SK-N-SH treated with all-trans-retinoic acid at 6 μM for 48 hours (cell line): ENCODE data around the gene HDAC10.

Source experiments
- ATAC-seq: fragments of 200-7000 bp; cut with Tn5 transposase; 3 replicates; pipeline ENCODE4 v1.9.1; 2020; ENCODE audit warnings: mild to moderate bottlenecking, moderate library complexity
- ARNTL ChIP-seq: fragments of 450-650 bp; formaldehyde crosslinking; IDR thresholded peaks from 2 replicates; pipeline ENCODE4 v1.5.0; 2020; ENCODE audit warnings: low read depth, mild to moderate bottlenecking, moderate library complexity, borderline replicate concordance
- BACH2 ChIP-seq: fragments of 250-450 bp; sonication (Bioruptor Pico); IDR thresholded peaks from 2 replicates; pipeline ENCODE4 v1.9.0; 2021; ENCODE audit warnings: mild to moderate bottlenecking, borderline replicate concordance
- CSDC2 ChIP-seq: fragments of 250-450 bp; sonication (Bioruptor Pico); IDR thresholded peaks from 2 replicates; pipeline ENCODE4 v1.5.0; 2020; ENCODE audit warnings: mild to moderate bottlenecking, moderate library complexity
- ESRRG ChIP-seq: fragments of 250-450 bp; sonication (Bioruptor Pico); IDR thresholded peaks from 2 replicates; pipeline ENCODE4 v1.6.1; 2021; ENCODE audit warnings: mild to moderate bottlenecking
- GLIS3 ChIP-seq: fragments of 250-450 bp; sonication (Bioruptor Pico); IDR thresholded peaks from 2 replicates; pipeline ENCODE4 v1.5.0; 2020; ENCODE audit warnings: mild to moderate bottlenecking, moderate library complexity
- ISL1 ChIP-seq: fragments of 250-450 bp; sonication (Bioruptor Pico); IDR thresholded peaks from 2 replicates; pipeline ENCODE4 v2.1.2; 2022; ENCODE audit warnings: mild to moderate bottlenecking, moderate library complexity
- POU6F1 ChIP-seq: fragments of 250-450 bp; sonication (Bioruptor Pico); IDR thresholded peaks from 2 replicates; pipeline ENCODE4 v1.8.0; 2021; ENCODE audit warnings: low read depth, mild to moderate bottlenecking, moderate library complexity, borderline replicate concordance
- PPARA ChIP-seq: fragments of 250-450 bp; sonication (Bioruptor Pico); IDR thresholded peaks from 2 replicates; pipeline ENCODE4 v1.5.0; 2020; ENCODE audit warnings: mild to moderate bottlenecking, borderline replicate concordance
- RARB ChIP-seq: fragments of 250-450 bp; sonication (Bioruptor Pico); IDR thresholded peaks from 2 replicates; pipeline ENCODE4 v1.8.0; 2021; ENCODE audit warnings: mild to moderate bottlenecking, moderate library complexity
- SNAI2 ChIP-seq: fragments of 250-450 bp; sonication (Bioruptor Pico); IDR thresholded peaks from 2 replicates; pipeline ENCODE4 v1.5.0; 2020; ENCODE audit warnings: mild to moderate bottlenecking, moderate library complexity
- TCF4 ChIP-seq: fragments of 250-450 bp; sonication (Bioruptor Pico); IDR thresholded peaks from 2 replicates; pipeline ENCODE4 v1.8.0; 2021; ENCODE audit warnings: mild to moderate bottlenecking, moderate library complexity, borderline replicate concordance
- TOX ChIP-seq: fragments of 250-450 bp; sonication (Bioruptor Pico); IDR thresholded peaks from 2 replicates; pipeline ENCODE4 v1.8.0; 2021; ENCODE audit warnings: mild to moderate bottlenecking, moderate library complexity, borderline replicate concordance
- ZC3H10 ChIP-seq: fragments of 250-450 bp; sonication (Bioruptor Pico); IDR thresholded peaks from 2 replicates; pipeline ENCODE4 v1.5.1; 2021; ENCODE audit warnings: mild to moderate bottlenecking, moderate library complexity
- ZFP3 ChIP-seq: fragments of 250-450 bp; sonication (Bioruptor Pico); IDR thresholded peaks from 2 replicates; pipeline ENCODE4 v1.5.0; 2020; ENCODE audit warnings: mild to moderate bottlenecking, moderate library complexity
- ZFP30 ChIP-seq: fragments of 450-650 bp; formaldehyde crosslinking; IDR thresholded peaks from 2 replicates; pipeline ENCODE4 v1.5.0; 2022; ENCODE audit warnings: mild to moderate bottlenecking, moderate library complexity
- ZNF565 ChIP-seq: fragments of 450-650 bp; formaldehyde crosslinking; conservative IDR thresholded peaks from 2 replicates; pipeline ENCODE4 v1.5.0; 2020; ENCODE audit warnings: low read depth, mild to moderate bottlenecking, moderate library complexity
- ZNF8 ChIP-seq: fragments of 450-650 bp; formaldehyde crosslinking; IDR thresholded peaks from 2 replicates; pipeline ENCODE4 v1.5.0; 2020; ENCODE audit warnings: mild to moderate bottlenecking, moderate library complexity
- TF ChIP-seq, protein P1 (sequence below): fragments of 250-450 bp; sonication (Bioruptor Pico); IDR thresholded peaks from 2 replicates; pipeline ENCODE4 v1.5.1; 2021; ENCODE audit warnings: mild to moderate bottlenecking, moderate library complexity
- TF ChIP-seq, protein P2 (sequence below): fragments of 250-450 bp; sonication (Bioruptor Pico); IDR thresholded peaks from 2 replicates; pipeline ENCODE4 v1.8.0; 2020; ENCODE audit warnings: mild to moderate bottlenecking, moderate library complexity, borderline replicate concordance
- TF ChIP-seq, protein P3 (sequence below): fragments of 250-450 bp; sonication (Bioruptor Pico); IDR thresholded peaks from 2 replicates; pipeline ENCODE4 v1.5.1; 2020; ENCODE audit warnings: low read depth, mild to moderate bottlenecking, moderate library complexity
- TF ChIP-seq, protein P4 (sequence below): fragments of 250-450 bp; sonication (Bioruptor Pico); IDR thresholded peaks from 2 replicates; pipeline ENCODE4 v1.5.0; 2020; ENCODE audit warnings: mild to moderate bottlenecking, moderate library complexity

Gene HDAC10

GRCh38 chr22:50250249-50250554 is 863 bp downstream of the HDAC10 start:
- TF ChIP-seq PPARA (CRISPR knock-in tag) (no peak), SNAI2 (no peak), ESRRG (CRISPR knock-in tag) (no peak), POU6F1 (CRISPR knock-in tag) (no peak), ZFP30 (CRISPR knock-in tag) (no peak), RARB (no peak), TCF4 (CRISPR knock-in tag) (no peak), BACH2 (CRISPR knock-in tag) (no peak), ZNF565 (CRISPR knock-in tag) (no peak), ZNF8 (no peak)
- TF ChIP-seq, protein P1, sequence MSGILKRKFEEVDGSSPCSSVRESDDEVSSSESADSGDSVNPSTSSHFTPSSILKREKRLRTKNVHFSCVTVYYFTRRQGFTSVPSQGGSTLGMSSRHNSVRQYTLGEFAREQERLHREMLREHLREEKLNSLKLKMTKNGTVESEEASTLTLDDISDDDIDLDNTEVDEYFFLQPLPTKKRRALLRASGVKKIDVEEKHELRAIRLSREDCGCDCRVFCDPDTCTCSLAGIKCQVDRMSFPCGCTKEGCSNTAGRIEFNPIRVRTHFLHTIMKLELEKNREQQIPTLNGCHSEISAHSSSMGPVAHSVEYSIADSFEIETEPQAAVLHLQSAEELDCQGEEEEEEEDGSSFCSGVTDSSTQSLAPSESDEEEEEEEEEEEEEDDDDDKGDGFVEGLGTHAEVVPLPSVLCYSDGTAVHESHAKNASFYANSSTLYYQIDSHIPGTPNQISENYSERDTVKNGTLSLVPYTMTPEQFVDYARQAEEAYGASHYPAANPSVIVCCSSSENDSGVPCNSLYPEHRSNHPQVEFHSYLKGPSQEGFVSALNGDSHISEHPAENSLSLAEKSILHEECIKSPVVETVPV (CRISPR knock-in tag), result no peak
- TF ChIP-seq, protein P2, sequence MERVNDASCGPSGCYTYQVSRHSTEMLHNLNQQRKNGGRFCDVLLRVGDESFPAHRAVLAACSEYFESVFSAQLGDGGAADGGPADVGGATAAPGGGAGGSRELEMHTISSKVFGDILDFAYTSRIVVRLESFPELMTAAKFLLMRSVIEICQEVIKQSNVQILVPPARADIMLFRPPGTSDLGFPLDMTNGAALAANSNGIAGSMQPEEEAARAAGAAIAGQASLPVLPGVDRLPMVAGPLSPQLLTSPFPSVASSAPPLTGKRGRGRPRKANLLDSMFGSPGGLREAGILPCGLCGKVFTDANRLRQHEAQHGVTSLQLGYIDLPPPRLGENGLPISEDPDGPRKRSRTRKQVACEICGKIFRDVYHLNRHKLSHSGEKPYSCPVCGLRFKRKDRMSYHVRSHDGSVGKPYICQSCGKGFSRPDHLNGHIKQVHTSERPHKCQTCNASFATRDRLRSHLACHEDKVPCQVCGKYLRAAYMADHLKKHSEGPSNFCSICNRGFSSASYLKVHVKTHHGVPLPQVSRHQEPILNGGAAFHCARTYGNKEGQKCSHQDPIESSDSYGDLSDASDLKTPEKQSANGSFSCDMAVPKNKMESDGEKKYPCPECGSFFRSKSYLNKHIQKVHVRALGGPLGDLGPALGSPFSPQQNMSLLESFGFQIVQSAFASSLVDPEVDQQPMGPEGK, result no peak

GRCh38 chr22:50249341-50250248 is 1.5 kb downstream of the HDAC10 start:
- TF ChIP-seq ISL1 (CRISPR knock-in tag), result no peak
- no peak for TF ChIP-seq POU6F1 (CRISPR knock-in tag)
- TF ChIP-seq RARB, result no peak
- TF ChIP-seq, protein P1 (CRISPR knock-in tag), result no peak
- TF ChIP-seq ZNF565 (CRISPR knock-in tag), result no peak
- TF ChIP-seq GLIS3 (CRISPR knock-in tag), result no peak
- no peak for TF ChIP-seq TCF4 (CRISPR knock-in tag)
- no peak for TF ChIP-seq ZFP30 (CRISPR knock-in tag)
- TF ChIP-seq, protein P3, sequence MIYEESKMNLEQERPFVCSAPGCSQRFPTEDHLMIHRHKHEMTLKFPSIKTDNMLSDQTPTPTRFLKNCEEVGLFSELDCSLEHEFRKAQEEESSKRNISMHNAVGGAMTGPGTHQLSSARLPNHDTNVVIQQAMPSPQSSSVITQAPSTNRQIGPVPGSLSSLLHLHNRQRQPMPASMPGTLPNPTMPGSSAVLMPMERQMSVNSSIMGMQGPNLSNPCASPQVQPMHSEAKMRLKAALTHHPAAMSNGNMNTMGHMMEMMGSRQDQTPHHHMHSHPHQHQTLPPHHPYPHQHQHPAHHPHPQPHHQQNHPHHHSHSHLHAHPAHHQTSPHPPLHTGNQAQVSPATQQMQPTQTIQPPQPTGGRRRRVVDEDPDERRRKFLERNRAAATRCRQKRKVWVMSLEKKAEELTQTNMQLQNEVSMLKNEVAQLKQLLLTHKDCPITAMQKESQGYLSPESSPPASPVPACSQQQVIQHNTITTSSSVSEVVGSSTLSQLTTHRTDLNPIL (CRISPR knock-in tag), result no peak
- TF ChIP-seq, protein P2, result no peak
- no peak for TF ChIP-seq ARNTL (CRISPR knock-in tag)
- TF ChIP-seq ZC3H10, result no peak
- TF ChIP-seq SNAI2, result no peak
- TF ChIP-seq BACH2 (CRISPR knock-in tag), result no peak
- TF ChIP-seq ESRRG (CRISPR knock-in tag), result no peak
- no peak for TF ChIP-seq TOX (CRISPR knock-in tag)
- no peak for TF ChIP-seq ZFP3 (CRISPR knock-in tag)
- TF ChIP-seq PPARA (CRISPR knock-in tag), result no peak
- TF ChIP-seq, protein P4, sequence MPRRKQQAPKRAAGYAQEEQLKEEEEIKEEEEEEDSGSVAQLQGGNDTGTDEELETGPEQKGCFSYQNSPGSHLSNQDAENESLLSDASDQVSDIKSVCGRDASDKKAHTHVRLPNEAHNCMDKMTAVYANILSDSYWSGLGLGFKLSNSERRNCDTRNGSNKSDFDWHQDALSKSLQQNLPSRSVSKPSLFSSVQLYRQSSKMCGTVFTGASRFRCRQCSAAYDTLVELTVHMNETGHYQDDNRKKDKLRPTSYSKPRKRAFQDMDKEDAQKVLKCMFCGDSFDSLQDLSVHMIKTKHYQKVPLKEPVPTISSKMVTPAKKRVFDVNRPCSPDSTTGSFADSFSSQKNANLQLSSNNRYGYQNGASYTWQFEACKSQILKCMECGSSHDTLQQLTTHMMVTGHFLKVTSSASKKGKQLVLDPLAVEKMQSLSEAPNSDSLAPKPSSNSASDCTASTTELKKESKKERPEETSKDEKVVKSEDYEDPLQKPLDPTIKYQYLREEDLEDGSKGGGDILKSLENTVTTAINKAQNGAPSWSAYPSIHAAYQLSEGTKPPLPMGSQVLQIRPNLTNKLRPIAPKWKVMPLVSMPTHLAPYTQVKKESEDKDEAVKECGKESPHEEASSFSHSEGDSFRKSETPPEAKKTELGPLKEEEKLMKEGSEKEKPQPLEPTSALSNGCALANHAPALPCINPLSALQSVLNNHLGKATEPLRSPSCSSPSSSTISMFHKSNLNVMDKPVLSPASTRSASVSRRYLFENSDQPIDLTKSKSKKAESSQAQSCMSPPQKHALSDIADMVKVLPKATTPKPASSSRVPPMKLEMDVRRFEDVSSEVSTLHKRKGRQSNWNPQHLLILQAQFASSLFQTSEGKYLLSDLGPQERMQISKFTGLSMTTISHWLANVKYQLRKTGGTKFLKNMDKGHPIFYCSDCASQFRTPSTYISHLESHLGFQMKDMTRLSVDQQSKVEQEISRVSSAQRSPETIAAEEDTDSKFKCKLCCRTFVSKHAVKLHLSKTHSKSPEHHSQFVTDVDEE (CRISPR knock-in tag), result no peak
- TF ChIP-seq CSDC2 (CRISPR knock-in tag), result no peak
- no peak for ATAC-seq

More at GRCh38 chr22:50250249-50250554, 863 bp downstream of the HDAC10 start:
- ATAC-seq, result no peak
